NCI-H510A treated with DMSO at 0.1 percent for 48 hours (cell line): ENCODE results near the gene C19orf81.

Source experiments
- DNase-seq: peaks from one replicate; lab custom pipeline; 2025; lab: John Stamatoyannopoulos, UW

C19orf81 gene

GRCh38 chr19:50686310-50687032 lies 37.2 kb downstream of the C19orf81 start:
- DNase-seq: no peak

GRCh38 chr19:50688766-50689165 lies 39.5 kb downstream of the C19orf81 start:
- no peak for DNase-seq

- no peak for DNase-seq
Observed at GRCh38 chr19:50690439-50690838, 41.2 kb downstream of the C19orf81 start.

GRCh38 chr19:50693064-50693975 lies 44.1 kb downstream of the C19orf81 start:
- DNase-seq: no peak

GRCh38 chr19:50694815-50695145 lies 45.5 kb downstream of the C19orf81 start:
- no peak for DNase-seq

- DNase-seq: no peak
Observed at GRCh38 chr19:50695251-50696093, 46.2 kb downstream of the C19orf81 start.

GRCh38 chr19:50696094-50696483 lies 46.8 kb downstream of the C19orf81 start:
- DNase-seq: no peak

- DNase-seq: no peak
Observed at GRCh38 chr19:50697414-50698124, 48.3 kb downstream of the C19orf81 start.

GRCh38 chr19:50701367-50701985 lies 52.2 kb downstream of the C19orf81 start:
- DNase-seq: no peak

GRCh38 chr19:50702158-50702870 lies 53.1 kb downstream of the C19orf81 start:
- no peak for DNase-seq

- DNase-seq: no peak
Observed at GRCh38 chr19:50702871-50703829, 53.9 kb downstream of the C19orf81 start.

GRCh38 chr19:50703915-50704796 lies 54.9 kb downstream of the C19orf81 start:
- no peak for DNase-seq

- no peak for DNase-seq
Observed at GRCh38 chr19:50705422-50706019, 56.3 kb downstream of the C19orf81 start.

- DNase-seq: no peak
Observed at GRCh38 chr19:50706387-50706786, 57.1 kb downstream of the C19orf81 start.

GRCh38 chr19:50708179-50708879 lies 59.1 kb downstream of the C19orf81 start:
- no peak for DNase-seq
